Nephron progenitor cell (in vitro differentiated cells): Measurements from ENCODE around the gene PIP5KL1.
A peak's percentile ranks its signal among the peaks of the same experiment; 100 is the strongest.

Experiments used
- DNase-seq: peaks from one replicate; pipeline ENCODE4 v3.0.0; 2021
- H3K27ac Mint-ChIP-seq: 2 replicates; pipeline ENCODE4 v1.8.0; 2021; ENCODE audit warnings: mild to moderate bottlenecking, moderate library complexity, mixed read lengths
- H3K27me3 Mint-ChIP-seq: 2 replicates; pipeline ENCODE4 v1.8.0; 2021; ENCODE audit warnings: mild to moderate bottlenecking, low read depth, mixed read lengths; ENCODE audit not compliant: poor library complexity
- H3K36me3 Mint-ChIP-seq: 2 replicates; pipeline ENCODE4 v1.8.0; 2021; ENCODE audit warnings: low read depth, mixed read lengths
- H3K4me1 Mint-ChIP-seq: 2 replicates; pipeline ENCODE4 v1.8.0; 2021; ENCODE audit warnings: mixed read lengths
- H3K4me3 Mint-ChIP-seq: 2 replicates; pipeline ENCODE4 v1.8.0; 2021; ENCODE audit warnings: mild to moderate bottlenecking, moderate library complexity, mixed read lengths
- H3K9me3 Mint-ChIP-seq: 2 replicates; pipeline ENCODE4 v1.8.0; 2021; ENCODE audit warnings: mild to moderate bottlenecking, moderate library complexity, mixed read lengths
- CTCF ChIP-seq: fragments of 200-600 bp; sonication (generic); IDR thresholded peaks from 2 replicates; pipeline ENCODE4 v1.5.0; 2021; ENCODE audit warnings: antibody characterized with exemption

Gene PIP5KL1

GRCh38 chr9:127959398-127959797, 28.8 kb upstream of the PIP5KL1 start:
- no peak for TF ChIP-seq CTCF
- Mint-ChIP-seq H3K27ac (peak overlapping the region; percentile 7), H3K36me3 (peaks cover 13% of the 10 kb centered on the region), H3K9me3 (no peaks in the 10 kb centered on the region), H3K27me3 (peaks cover 7% of the 10 kb centered on the region), H3K4me3 (no peak overlapping the region), H3K4me1 (peaks cover 64% of the 10 kb centered on the region)
- no peak for DNase-seq

- Mint-ChIP-seq H3K36me3 (peaks cover 13% of the 10 kb centered on the region), H3K27ac (no peak overlapping the region), H3K4me1 (peaks cover 61% of the 10 kb centered on the region), H3K27me3 (peaks cover 7% of the 10 kb centered on the region), H3K4me3 (no peak overlapping the region), H3K9me3 (no peaks in the 10 kb centered on the region)
- TF ChIP-seq CTCF, result no peak
- DNase-seq, result no peak
Observed at GRCh38 chr9:127958728-127959127, 28.2 kb upstream of the PIP5KL1 start.

- Mint-ChIP-seq H3K27ac (no peak overlapping the region), H3K36me3 (peaks cover 9% of the 10 kb centered on the region), H3K9me3 (no peaks in the 10 kb centered on the region), H3K27me3 (no peaks in the 10 kb centered on the region), H3K4me1 (peaks cover 43% of the 10 kb centered on the region), H3K4me3 (no peak overlapping the region)
- TF ChIP-seq CTCF, result peak; percentile 32
- DNase-seq, result no peak
Observed at GRCh38 chr9:127955294-127956015, 24.9 kb upstream of the PIP5KL1 start.

GRCh38 chr9:127954831-127955293, 24.3 kb upstream of the PIP5KL1 start:
- TF ChIP-seq CTCF, result no peak
- H3K36me3 Mint-ChIP-seq, result peaks cover 9% of the 10 kb centered on the region
- no peaks in the 10 kb centered on the region for H3K9me3 Mint-ChIP-seq
- DNase-seq, result no peak
- no peaks in the 10 kb centered on the region for H3K27me3 Mint-ChIP-seq
- peaks cover 43% of the 10 kb centered on the region for H3K4me1 Mint-ChIP-seq
- no peak overlapping the region for H3K27ac Mint-ChIP-seq
- H3K4me3 Mint-ChIP-seq, result no peak overlapping the region

GRCh38 chr9:127953768-127954505, 23.4 kb upstream of the PIP5KL1 start:
- Mint-ChIP-seq H3K36me3 (peaks cover 9% of the 10 kb centered on the region), H3K4me3 (no peak overlapping the region), H3K4me1 (peaks cover 42% of the 10 kb centered on the region), H3K27ac (no peak overlapping the region), H3K27me3 (no peaks in the 10 kb centered on the region), H3K9me3 (no peaks in the 10 kb centered on the region)
- no peak for DNase-seq
- TF ChIP-seq CTCF, result no peak
